Measurements from ENCODE around the gene URAD.
"Not testable (repeated sequence)": the region's sequence is repeated elsewhere in the genome, so short reads cannot be mapped to it uniquely, and the experiment has no call there.

URAD gene, protein sequence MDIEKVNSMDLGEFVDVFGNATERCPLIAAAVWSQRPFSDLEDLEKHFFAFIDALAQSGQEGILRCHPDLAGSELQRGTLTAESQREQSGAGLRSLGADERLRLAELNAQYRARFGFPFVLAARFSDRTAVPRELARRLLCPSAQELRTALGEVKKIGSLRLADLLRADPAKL

DNA sequence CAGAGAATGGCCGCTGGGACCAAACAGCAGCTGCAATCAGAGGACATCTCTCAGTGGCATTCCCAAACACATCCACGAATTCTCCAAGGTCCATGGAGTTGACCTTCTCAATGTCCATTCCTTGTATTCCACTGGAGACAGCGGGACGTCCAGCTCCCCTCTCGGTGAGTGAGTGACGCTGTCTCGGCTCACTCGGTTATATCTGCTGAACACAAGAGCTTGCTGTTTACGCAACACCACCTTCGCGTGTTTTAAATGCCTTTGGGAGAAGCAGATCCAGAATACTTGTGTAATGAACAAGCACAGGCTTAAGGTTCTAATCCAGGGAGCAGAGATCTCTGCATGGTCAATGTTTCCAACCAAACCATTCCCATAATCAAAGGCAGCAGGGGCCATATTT lies at the start of gene URAD:
URAD (minus strand) TSS at position 174 of the 400 bp plus-strand sequence; CDS start at position 118, 56 bp downstream.
- no peak for DNase-seq

DNA sequence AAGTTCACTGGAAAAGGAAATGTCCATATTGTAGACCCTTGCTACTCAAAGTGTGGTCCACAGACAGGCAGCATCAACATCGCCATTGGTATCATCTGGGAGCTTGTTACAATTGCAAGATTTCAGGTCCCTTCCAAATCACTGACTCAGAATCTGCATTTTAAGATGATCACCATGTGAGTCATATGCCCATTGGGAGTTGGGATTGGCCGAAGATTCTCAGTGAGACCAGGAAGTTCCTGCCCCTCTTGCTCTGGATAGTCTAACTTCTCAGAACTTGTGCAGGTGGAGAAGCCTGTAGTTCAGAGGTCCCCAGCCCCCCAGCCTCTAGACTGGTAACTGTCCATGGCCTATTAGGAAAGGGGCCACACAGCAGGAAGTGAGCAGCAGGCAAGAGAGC lies 48.9 kb upstream of the URAD start:
- no peak for DNase-seq

DNA sequence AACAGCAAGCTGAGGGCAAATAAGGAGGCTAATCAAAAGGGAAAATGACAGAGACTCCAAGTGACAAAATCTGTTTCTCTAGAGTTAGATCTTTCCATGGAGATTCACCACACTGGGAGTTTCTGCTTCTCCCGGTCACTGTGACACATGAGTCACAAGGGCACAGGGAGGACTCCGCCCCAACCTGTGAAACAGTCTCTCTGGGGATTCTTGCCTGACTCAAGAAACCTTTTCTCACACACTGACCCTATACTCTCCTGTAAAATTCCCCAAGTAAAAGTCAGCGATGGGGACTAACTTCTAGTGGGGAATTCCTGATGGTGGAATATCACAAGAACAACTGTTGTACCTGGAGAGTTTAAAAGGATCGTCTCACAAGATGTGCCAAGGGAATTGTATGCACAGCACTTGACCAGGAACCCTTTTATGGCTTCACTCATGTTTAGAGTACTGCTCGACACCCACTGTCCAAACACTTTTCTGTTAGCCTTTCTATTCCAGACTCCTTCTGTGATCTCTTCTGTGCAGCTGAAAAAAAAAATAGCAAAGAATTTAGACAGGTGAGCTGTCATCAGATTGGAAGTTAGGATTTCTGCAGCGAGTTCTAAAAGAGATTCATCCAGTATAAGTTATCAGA lies 46.8 kb upstream of the URAD start:
- no peak for DNase-seq

DNA sequence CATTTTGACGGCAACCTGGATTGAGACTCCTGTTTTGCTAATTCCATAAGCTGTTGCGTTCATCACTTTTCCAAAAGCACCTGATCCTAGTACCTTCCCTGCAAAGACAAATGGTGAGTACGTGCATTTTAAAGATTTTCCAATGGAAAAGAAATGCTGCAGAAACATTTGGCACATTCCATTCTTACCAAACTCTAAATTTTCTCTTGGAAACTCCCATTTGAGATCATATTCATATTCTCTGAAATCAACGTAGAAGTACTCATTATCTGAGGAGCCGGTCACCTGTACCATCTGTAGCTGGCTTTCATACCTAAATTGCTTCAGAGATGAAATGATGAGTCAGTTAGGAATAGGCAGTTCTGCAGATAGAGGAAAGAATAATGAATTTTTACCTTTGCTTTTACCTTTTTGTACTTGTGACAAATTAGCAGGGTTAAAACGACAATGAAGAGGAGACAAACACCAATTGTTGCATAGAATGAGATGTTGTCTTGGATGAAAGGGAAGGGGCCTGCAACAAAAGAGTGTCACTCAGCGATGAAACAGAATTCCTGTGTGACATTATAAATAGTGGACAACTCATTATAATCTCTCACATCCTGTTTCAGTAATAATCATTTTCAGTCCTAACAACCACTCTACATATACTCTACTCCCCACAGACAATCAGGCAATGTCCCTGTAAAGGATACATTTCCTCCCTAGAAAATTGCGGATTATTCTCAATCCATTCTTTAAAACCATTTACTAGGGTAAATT lies 45.6 kb upstream of the URAD start:
- DNase-seq = no peak

DNA sequence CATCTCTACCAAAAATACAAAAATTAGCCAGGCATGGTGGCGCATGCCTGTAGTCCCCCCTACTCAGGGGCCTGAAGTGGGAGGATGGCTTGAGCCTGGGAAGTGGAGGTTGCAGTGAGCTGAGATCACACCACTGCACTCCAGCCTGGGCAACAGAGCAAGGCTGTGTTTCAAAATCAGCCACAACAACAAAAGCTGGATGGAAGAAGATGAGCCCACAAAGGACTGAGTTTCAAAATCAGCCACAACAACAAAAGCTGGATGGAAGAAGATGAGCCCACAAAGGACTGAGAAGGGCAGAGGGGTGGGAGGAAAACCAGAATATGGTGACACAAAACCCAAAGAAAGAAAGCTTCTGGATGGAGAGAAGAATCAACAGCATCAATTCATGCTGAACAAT lies 43.9 kb upstream of the URAD start:
- not testable (repeated sequence) for DNase-seq

DNA sequence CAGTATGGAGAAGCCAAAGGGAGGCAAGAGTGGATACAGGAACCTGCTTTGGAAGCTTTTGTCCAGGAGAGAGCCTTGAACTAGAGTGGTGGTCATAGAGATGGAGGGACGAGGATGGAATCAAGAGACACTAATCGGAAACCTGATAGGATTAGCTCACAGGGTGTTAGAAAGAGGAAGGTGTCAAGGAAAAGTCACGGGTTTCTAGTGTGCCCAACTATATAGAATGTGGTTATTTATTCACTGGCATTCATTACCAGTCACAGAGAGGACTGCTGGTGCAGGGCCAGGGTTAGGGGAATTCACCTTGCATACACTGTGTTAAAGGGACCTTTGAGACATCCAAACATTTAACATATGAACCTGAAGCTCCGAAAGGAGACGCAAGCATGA lies 43.4 kb upstream of the URAD start:
- DNase-seq = peak in 1 of 2 donors; percentile 4

DNA sequence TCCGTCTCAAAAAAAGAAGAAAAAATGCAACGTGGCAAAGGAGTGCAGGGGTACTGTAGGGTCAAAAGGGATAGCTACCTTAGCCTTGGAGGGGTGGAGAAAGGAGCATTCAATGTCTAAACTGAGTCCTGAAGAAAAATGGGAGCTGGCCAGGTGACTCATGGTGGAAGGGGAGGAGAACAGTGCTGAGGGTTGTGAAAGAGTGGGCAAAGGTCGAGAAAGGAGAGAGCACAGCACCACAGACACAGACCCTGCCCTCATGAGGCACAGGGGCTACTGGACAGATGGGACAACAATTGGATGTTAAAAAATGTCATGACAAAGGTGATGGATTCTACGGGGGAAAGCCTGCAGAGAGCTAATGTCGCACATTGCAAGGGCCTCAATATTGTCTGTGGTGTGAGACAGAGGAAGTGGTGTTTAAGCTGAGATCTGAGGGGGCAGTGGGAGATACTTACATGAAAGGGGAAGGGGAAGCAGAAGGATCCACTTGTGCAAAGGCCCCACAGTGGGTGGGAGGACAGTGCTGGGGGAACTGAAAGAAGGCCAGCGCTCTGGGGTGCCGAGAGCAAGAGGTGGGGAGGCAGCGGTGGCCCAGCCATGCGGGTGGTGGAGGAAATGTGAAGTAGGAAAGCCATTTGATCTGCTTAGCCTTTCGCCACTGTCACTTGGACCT lies 42.9 kb upstream of the URAD start:
- DNase-seq = peak; percentile 22 to 39

DNA sequence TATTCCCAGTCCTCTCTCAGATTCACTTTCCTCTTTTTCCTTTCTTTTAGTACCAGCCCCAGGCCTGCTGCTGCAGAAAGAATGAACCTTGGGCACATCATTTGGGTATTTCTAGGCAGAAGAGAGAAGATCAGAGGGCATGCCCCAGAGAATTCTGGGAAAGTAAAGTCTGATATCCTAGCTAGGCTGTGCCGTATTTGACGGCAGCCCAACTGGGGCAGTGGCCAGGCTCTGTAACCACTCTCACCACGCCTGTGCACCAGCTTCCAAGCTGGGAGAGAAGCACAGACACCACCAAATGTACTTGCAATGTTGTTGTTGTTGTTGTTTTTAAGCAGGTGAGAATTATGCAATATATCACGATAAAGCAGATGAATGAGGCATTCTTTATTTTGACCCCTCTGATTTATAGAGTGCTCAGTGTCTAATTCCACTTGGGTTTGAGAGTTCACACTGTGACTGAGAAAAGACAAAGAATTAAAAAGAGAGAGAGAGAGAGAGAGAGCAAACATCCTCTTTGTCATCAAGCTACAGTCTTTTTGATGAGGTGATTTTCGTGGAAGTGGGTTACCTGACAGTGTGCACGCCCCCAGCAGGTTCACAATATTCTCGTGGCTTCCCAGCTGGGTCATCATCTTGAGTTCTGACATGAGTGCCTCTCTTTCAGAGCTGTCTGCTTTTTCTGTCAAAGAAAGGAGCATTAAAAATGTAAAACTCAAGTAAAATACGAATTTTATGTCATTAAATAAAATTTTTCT lies 39.3 kb upstream of the URAD start:
- DNase-seq = no peak

DNA sequence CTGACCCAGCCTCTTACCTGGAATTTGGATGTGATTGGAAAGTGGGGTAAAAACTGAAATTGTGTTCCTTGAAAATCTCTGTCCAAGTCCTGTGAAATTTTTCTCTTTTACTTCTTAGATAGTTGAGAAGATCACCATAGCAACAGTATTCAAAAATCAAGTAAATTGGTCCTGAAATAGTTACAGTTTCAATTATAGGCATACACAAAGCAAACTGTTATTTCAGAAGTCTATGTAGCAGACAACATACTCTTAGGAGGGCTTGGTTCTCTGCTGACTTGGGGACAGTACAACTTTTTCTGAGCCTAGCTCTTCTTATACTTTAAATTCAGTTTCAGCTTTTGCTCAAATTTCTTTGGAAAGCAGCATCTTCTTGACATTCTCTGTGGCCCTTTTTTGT lies 38.6 kb upstream of the URAD start:
- no peak for DNase-seq

DNA sequence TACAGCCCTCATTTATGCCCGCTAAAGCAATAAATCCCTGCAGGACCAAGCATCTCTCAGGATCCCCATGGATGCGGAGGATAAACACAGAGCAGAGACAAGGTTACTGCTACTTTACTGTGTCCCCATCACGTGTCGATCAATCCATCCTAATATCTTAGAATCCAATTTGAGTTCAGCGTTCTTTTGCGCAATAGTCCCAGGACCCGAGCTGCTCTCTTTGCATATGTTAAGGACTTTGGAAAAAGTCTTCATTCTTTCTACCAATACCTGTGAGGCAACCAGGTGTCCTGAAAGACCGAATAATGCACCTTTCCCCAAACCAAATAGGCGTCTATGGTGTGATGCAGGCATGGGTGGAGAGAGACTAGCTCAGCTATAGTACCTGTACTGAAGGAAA lies 38.0 kb upstream of the URAD start:
- no peak for DNase-seq

DNA sequence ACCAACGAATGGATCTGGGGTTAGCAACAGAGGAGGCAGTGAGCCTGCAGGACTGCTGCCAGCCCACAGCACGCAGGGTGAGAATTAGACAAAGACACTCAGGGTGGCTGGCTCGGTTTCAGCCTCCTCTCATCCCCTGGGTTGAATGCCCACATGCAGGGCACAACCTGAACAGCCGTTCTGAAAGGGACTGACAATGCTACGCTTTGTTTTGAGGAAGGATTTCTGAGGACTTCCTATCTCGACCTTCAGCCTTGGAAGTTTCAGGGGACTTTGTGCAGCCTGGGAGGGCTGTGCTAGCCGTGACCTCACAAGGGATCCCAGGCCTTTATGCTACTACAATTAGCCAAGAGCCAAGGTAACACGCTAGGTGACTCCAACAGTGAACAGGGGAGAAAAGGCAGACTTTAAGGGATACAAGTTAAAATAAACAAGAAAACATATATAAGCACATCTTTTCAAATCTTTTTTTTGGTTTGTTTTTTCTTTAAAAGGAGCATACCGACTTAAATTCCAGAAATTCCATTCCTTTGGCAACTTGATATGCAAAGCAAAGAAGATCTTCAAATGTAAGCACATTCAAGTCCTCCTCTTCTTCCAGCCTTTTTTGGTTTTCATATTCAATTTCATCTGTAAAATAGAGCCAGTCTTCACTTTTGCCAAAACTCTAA lies 34.5 kb upstream of the URAD start:
- no peak for DNase-seq

DNA sequence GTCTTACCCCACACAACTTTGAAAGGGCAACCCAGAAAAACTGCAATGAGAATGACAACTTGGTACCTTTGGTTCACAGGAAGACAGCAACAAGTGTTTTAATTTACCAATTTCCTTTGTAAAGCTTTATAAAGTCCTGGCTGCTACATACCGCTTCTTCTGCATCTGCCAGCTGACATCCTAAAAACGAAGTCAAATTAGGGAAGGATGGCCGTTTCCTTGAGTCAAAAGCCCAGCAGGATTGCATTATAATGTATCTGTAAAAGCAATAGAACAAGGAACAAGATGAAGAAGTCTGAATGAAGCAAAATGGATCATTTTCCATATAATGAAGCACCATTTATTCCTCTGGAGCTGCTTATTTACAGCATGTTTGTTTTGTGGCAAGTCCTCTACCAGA lies 25.8 kb upstream of the URAD start:
- no peak for DNase-seq

DNA sequence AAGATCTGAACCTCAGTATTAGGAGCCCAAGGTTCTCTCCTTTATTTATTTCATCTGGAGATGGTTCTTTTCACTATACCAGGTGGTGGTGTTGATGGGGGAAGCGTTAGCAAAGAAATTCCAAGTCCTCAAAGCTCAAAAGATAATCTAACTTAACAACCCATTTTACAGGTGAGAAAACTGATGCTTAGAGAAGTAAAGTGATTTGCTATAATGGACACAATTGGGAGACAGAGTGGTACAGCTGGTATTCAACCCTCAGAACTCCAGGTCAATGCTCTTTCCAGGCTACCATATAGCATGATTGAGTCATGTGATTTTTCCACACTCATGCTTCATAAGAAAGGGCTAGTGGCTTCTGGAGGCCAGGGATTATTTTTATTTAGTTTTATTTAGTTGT lies 25.0 kb upstream of the URAD start:
- DNase-seq = no peak

DNA sequence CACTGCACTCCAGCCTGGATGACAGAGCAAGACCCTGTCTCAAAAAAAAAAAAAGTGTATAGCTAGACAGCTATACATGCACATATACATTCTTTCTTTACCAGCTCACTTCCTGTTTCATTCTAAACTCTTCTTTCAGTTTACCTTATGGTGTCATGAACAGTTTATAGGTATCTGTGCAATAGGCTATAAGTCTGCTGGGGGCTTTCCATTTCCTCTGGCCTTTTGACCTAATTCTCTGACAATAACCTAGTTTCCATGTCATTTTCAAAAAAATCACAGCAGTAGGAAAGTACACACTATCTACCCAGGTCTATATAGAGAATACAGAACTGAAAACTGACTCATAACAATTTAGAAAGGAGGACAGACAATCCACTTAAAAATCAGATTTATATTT lies 24.4 kb upstream of the URAD start:
- DNase-seq = no peak

DNA sequence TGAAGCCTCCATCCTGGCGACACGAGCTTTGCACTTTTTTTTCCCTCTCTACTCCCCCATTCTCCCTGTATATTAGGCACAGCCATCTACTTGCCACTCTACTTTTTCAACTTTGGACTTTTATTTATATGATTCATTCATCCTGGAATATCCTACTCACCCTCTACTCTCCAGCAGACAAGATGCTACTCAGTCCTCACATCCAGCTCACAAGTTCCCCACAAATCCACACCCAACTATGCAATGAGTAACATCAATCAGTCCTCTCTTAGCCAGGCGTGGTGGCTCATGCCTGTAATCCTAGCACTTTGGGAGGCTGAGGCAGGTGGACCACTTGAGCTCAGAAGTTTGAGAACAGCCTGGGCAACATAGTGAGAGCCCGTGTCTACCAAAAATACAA lies 23.9 kb upstream of the URAD start:
- no peak for DNase-seq

DNA sequence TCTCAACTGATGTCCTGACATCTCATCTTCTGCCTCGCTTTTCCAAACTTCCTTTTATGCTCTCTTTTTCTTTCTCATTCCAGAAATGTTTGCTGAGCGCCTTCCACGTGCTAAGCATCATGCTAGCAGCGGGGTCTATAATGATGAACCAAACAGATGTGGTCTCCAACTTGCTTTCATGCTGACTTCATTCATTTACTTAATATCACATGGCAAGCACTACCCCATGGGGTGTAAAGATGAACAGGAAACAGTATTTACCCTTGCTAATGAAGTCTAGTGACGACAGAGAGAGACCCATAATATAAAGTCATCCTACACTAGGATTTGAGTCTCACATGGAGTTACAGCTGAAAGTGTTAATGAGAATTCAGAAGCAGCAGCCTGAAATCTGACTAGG lies 21.6 kb upstream of the URAD start:
- DNase-seq = no peak

DNA sequence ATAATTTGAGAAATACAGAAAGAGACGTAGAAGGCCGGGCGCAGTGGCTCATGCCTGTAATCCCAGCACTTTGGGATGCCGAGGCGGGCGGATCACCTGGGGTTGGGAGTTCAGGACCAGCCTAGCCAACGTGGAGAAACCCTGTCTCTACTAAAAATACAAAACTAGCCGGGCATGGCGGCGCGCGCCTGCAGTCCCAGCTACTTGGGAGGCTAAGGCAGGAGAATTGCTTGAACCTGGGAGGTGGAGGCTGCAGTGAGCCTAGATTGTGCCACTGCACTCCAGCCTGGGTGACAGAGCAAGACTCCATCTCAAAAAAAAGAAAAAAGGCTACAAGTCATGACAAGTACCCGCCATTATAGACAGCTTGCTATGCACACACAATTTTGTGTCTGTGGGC lies 16.5 kb upstream of the URAD start:
- not testable (repeated sequence) for DNase-seq

DNA sequence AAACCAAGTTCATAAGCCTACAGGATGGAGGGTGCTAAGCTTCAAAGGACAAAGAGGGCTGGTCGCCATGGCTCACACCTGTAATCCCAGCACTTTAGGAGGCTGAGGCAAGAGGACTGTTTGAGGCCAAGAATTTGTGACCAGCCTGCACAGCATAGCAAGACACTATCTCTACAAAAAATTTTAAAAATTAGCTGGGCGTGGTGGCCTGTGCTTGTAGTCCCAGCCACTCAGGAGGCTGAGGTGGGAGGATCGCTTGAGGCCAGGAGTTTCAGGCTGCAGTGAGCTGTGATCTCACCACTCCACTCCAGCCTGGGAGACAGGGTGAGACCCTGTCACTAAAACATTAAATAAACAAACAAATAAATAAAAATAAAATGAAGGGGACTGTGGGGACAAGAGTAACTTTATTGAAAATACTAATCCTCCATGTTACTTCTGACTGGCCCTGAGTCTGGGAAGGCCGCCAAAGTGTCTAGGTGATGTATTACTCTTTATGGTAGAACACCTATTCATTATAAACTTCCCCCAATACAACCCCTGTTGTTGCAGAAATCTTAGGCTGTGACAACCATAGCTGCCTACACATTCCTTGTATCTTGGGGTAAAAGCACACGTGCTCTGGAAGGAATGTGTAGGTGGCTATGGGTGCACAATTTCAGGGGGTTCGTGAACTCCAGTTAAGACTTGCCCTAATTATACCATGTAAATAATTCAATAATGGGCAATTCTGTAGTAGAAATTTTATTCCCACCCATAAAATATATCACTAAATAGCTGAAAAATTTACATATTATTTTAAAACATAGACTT lies 14.6 kb upstream of the URAD start:
- DNase-seq = no peak

DNA sequence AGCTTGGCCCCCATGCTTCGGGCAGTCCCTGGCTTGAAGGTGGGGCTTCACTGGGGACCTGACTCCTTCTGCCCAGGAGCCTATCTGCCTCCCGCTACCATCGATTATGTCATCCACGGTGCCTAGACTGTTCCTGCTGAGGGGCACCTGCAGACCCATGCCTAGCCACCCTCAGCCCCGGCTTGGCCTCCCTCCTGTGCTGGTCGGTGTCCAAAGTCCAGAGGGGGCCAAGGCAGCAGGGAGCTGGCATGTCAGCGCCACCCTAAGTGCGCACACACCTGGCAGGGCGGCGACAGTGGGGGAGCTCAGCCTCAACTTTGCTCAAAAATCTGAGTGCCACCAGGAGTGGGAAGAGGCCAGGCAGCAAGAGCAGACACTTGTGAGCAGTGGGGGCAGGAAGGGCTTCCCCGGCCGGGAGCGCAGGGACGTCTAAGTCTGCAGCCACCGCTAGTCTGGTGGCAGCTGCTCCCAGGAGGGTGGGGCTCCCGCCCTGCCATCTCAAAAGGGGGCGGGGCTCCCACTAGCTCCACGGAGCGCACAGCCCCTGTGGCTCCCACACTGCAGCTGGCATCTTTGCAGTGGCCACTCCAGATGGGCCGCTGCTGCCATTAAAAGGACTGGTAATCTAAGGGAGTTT lies 13.5 kb upstream of the URAD start:
- no peak for DNase-seq

DNA sequence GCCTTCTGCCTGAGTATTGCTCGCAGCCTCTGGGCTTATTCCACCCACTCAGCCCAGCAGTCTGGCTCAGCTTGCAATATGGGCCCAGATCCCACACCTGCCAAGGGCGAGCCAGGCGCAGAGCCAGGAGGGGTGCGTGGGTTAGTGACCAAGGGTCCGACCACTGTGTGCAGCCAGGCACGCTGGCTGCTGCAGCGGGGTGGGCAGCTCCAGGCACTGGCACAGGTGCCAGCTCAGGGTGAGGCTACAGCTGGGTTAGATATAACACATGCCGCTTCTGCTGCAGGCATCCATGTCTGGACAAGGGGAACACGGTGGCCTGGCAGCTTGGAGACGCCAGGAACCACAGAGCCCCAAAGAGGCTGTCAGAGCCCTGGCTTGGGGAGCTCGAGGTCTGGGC lies 12.6 kb upstream of the URAD start:
- no peak for DNase-seq

DNA sequence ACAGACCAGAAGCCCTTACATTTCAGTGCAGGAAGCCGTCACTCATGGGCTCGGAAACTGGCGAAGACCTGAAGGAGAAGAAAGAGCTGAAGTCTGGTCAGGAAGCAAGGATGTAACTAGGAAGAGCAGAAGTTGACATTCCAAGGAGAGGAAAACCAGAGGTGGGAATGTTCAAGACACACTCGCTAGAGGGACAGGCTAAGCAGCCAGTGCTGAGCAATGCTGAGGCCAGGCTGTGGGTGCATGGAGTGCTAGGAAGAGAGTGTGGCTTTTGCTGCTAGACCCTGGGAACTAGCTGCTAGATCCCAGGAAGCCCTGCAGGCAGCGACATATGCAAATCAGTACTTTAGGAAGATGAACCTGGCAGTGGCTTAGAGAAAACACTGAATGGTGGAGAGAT lies 12.1 kb upstream of the URAD start:
- DNase-seq = no peak

All from CD4-positive, alpha-beta T cell treated with Interleukin-4 for 1 hour (primary cell).